T-helper 1 cell (primary cell): ENCODE results near the gene ATOSA.

Source experiments
- DNase-seq, 5 donors: peaks; one replicate each; pipeline ENCODE4 v3.0.0-alpha.2; 2012 to 2020

ATOSA gene

GRCh38 chr15:52681441-52681840, 2.3 kb upstream of the ATOSA start:
- DNase-seq: no peak

GRCh38 chr15:52680761-52681160, 1.6 kb upstream of the ATOSA start:
- no peak for DNase-seq

- no peak for DNase-seq
These were observed 828 bp upstream of the ATOSA start for GRCh38 chr15:52680041-52680391.

GRCh38 chr15:52678468-52679231, 538 bp downstream of the ATOSA start:
- peak; percentile 50 to 67 (median 58) for DNase-seq

GRCh38 chr15:52677593-52678467, 1.4 kb downstream of the ATOSA start:
- peak; percentile 18 to 68 (median 45) for DNase-seq

GRCh38 chr15:52674831-52675230, 4.4 kb downstream of the ATOSA start:
- no peak for DNase-seq

GRCh38 chr15:52673734-52674133, 5.5 kb downstream of the ATOSA start:
- no peak for DNase-seq

- DNase-seq: no peak
These were observed 5.9 kb downstream of the ATOSA start for GRCh38 chr15:52673312-52673711.

- DNase-seq: no peak
These were observed 6.5 kb downstream of the ATOSA start for GRCh38 chr15:52672661-52673060.

GRCh38 chr15:52670087-52670486, 9.1 kb downstream of the ATOSA start:
- DNase-seq: no peak

GRCh38 chr15:52668133-52668532, 11.1 kb downstream of the ATOSA start:
- DNase-seq: no peak

GRCh38 chr15:52667597-52667996, 11.6 kb downstream of the ATOSA start:
- DNase-seq: no peak

- no peak for DNase-seq
These were observed 15.5 kb downstream of the ATOSA start for GRCh38 chr15:52663536-52664294.

- DNase-seq: peak in 1 of 5 donors; percentile 19
These were observed 17.3 kb downstream of the ATOSA start for GRCh38 chr15:52661909-52662308.

- no peak for DNase-seq
These were observed 19.0 kb downstream of the ATOSA start for GRCh38 chr15:52660192-52660591.

- DNase-seq: peak in 1 of 5 donors; percentile 74
These were observed 20.2 kb downstream of the ATOSA start for GRCh38 chr15:52658955-52659354.

GRCh38 chr15:52657338-52657737, 21.9 kb downstream of the ATOSA start:
- DNase-seq: no peak

- DNase-seq: no peak
These were observed 22.8 kb downstream of the ATOSA start for GRCh38 chr15:52656412-52656811.

GRCh38 chr15:52653431-52653964, 25.7 kb downstream of the ATOSA start:
- no peak for DNase-seq

GRCh38 chr15:52652984-52653383, 26.2 kb downstream of the ATOSA start:
- no peak for DNase-seq

GRCh38 chr15:52652286-52652685, 26.9 kb downstream of the ATOSA start:
- DNase-seq: no peak

GRCh38 chr15:52651868-52652267, 27.3 kb downstream of the ATOSA start:
- DNase-seq: peak in 3 of 5 donors; percentile 7 to 62 (median 21)

- DNase-seq: no peak
These were observed 28.1 kb downstream of the ATOSA start for GRCh38 chr15:52651114-52651513.
